Large intestine (tissue), 3 donors: ENCODE data around the gene NFS1. TPM values are rescaled to one million over a fixed set of nuclear protein-coding genes. Genes with fewer than 3 reads are reported as not detected.
"Not testable (repeated sequence)": the region's sequence is repeated elsewhere in the genome, so short reads cannot be mapped to it uniquely, and the experiment has no call there.

Experiments
- DNase-seq, 2 donors: peaks; one replicate each; pipeline versions ENCODE4 v3.0.0 to v3.0.0-alpha.2; 2013
- H3K27ac ChIP-seq: one replicate; pipeline ENCODE4 v1.5.1; 2013; ENCODE audit warnings: low read length
- H3K27me3 ChIP-seq: 2 replicates; pipeline ENCODE4 v1.6.1; 2013; ENCODE audit warnings: low read length; ENCODE audit not compliant: control insufficient read depth, insufficient read depth
- H3K36me3 ChIP-seq: 2 replicates; pipeline ENCODE4 v1.6.1; 2013; ENCODE audit warnings: low read length; ENCODE audit not compliant: control insufficient read depth, insufficient read depth
- H3K4me1 ChIP-seq: one replicate; pipeline ENCODE4 v1.6.1; 2013; ENCODE audit warnings: low read length; ENCODE audit not compliant: control insufficient read depth, insufficient read depth
- H3K4me3 ChIP-seq: one replicate; pipeline ENCODE4 v1.5.1; 2013; ENCODE audit warnings: low read length
- H3K9me3 ChIP-seq: one replicate; pipeline ENCODE4 v1.6.1; 2013; ENCODE audit warnings: mild to moderate bottlenecking, low read depth, low read length, moderate library complexity; ENCODE audit not compliant: control insufficient read depth
- WGBS: methylation state at CpG from one replicate; pipeline ENCODE4 v1.1.5; 2013; ENCODE audit warnings: low lambda C conversion rate; ENCODE audit not compliant: insufficient coverage; 5-methylcytosine and 5-hydroxymethylcytosine counted together
- polyA plus RNA-seq: library from polyadenylated mRNA; unstranded; fragments of 120-200 nt; gene quantifications from one replicate; pipeline ENCODE4 v1.2.1, GENCODE V29; 2013

Gene NFS1
- polyA plus RNA-seq, 1 donor: 32.1 TPM

- peaks cover 86% of the 10 kb centered on the region for H3K36me3 ChIP-seq
- no peaks in the 10 kb centered on the region for H3K27me3 ChIP-seq
- H3K27ac ChIP-seq: no peak overlapping the region
- no peaks in the 10 kb centered on the region for H3K9me3 ChIP-seq
- no peak for DNase-seq
- H3K4me3 ChIP-seq: no peak overlapping the region
- H3K4me1 ChIP-seq: no peaks in the 10 kb centered on the region
- 93% methylated on average over 2 of the region's 7 CpGs for WGBS
Measured at GRCh38 chr20:35729283-35729807, 30.2 kb upstream of the NFS1 start.

GRCh38 chr20:35726842-35727711 lies 27.9 kb upstream of the NFS1 start:
- Histone ChIP-seq H3K27me3 (no peaks in the 10 kb centered on the region), H3K4me1 (no peaks in the 10 kb centered on the region), H3K4me3 (no peak overlapping the region), H3K27ac (no peak overlapping the region), H3K36me3 (peaks cover 90% of the 10 kb centered on the region), H3K9me3 (no peaks in the 10 kb centered on the region)
- WGBS: 93% methylated on average over 3 of the region's 20 CpGs
- DNase-seq: no peak

- Histone ChIP-seq H3K9me3 (no peaks in the 10 kb centered on the region), H3K27me3 (no peaks in the 10 kb centered on the region), H3K4me1 (no peaks in the 10 kb centered on the region), H3K36me3 (peaks cover 94% of the 10 kb centered on the region), H3K27ac (no peak overlapping the region), H3K4me3 (no peak overlapping the region)
- DNase-seq: no peak
- 96% methylated on average over 9 of the region's 13 CpGs for WGBS
Measured at GRCh38 chr20:35724321-35725230, 25.4 kb upstream of the NFS1 start.

- H3K9me3 ChIP-seq, H3K4me3 ChIP-seq, H3K27me3 ChIP-seq, H3K4me1 ChIP-seq, H3K27ac ChIP-seq, DNase-seq: not testable (repeated sequence)
- H3K36me3 ChIP-seq: peaks cover 92% of the 10 kb centered on the region
- no CpG with 5 or more reads among the region's 12 CpGs for WGBS
Measured at GRCh38 chr20:35723652-35724320, 24.6 kb upstream of the NFS1 start.

- DNase-seq, H3K4me3 ChIP-seq, H3K27ac ChIP-seq, H3K4me1 ChIP-seq, H3K27me3 ChIP-seq, H3K9me3 ChIP-seq: not testable (repeated sequence)
- H3K36me3 ChIP-seq: peaks cover 88% of the 10 kb centered on the region
- WGBS: no CpG with 5 or more reads among the region's 4 CpGs
Measured at GRCh38 chr20:35723275-35723639, 24.1 kb upstream of the NFS1 start.

- Histone ChIP-seq H3K36me3 (peaks cover 89% of the 10 kb centered on the region), H3K4me3 (no peak overlapping the region), H3K4me1 (no peaks in the 10 kb centered on the region), H3K9me3 (no peaks in the 10 kb centered on the region), H3K27me3 (no peaks in the 10 kb centered on the region), H3K27ac (no peak overlapping the region)
- 60% methylated on average over 1 of the region's 3 CpGs for WGBS
- no peak for DNase-seq
Measured at GRCh38 chr20:35721621-35722020, 22.5 kb upstream of the NFS1 start.

- WGBS: 85% methylated on average over 1 of the region's 3 CpGs
- DNase-seq: no peak
- no peak overlapping the region for H3K27ac ChIP-seq
Measured at GRCh38 chr20:35721219-35721618, 22.1 kb upstream of the NFS1 start.

GRCh38 chr20:35720165-35721123 lies 21.3 kb upstream of the NFS1 start:
- H3K4me1 ChIP-seq: no peaks in the 10 kb centered on the region

More at GRCh38 chr20:35721219-35721618, 22.1 kb upstream of the NFS1 start:
- no peaks in the 10 kb centered on the region for H3K9me3 ChIP-seq
- peaks cover 89% of the 10 kb centered on the region for H3K36me3 ChIP-seq
- H3K4me1 ChIP-seq: no peaks in the 10 kb centered on the region
- no peaks in the 10 kb centered on the region for H3K27me3 ChIP-seq
- H3K4me3 ChIP-seq: no peak overlapping the region

GRCh38 chr20:35719717-35720116 lies 20.6 kb upstream of the NFS1 start:
- no peaks in the 10 kb centered on the region for H3K9me3 ChIP-seq
- no peak for DNase-seq
- H3K4me3 ChIP-seq: no peak overlapping the region
- H3K36me3 ChIP-seq: peaks cover 88% of the 10 kb centered on the region
- 80% methylated on average over 1 of the region's 8 CpGs for WGBS
- no peaks in the 10 kb centered on the region for H3K27me3 ChIP-seq
- H3K4me1 ChIP-seq: no peaks in the 10 kb centered on the region
- no peak overlapping the region for H3K27ac ChIP-seq

More at GRCh38 chr20:35720165-35721123, 21.3 kb upstream of the NFS1 start:
- H3K36me3 ChIP-seq: peaks cover 89% of the 10 kb centered on the region
- H3K9me3 ChIP-seq: no peaks in the 10 kb centered on the region
- DNase-seq: no peak
- H3K27me3 ChIP-seq: no peaks in the 10 kb centered on the region
- no peak overlapping the region for H3K27ac ChIP-seq
- H3K4me3 ChIP-seq: no peak overlapping the region
- WGBS: no CpG with 5 or more reads among the region's 13 CpGs
